Measurements from ENCODE around the gene TMEM127. TPM values are rescaled to one million over a fixed set of nuclear protein-coding genes. Genes with fewer than 3 reads are reported as not detected.
"Not testable (repeated sequence)": the region's sequence is repeated elsewhere in the genome, so short reads cannot be mapped to it uniquely, and the experiment has no call there.

Gene TMEM127
- total and polyA plus RNA-seq, 9 donors = 26.9 to 55.1 (median 46.3) TPM

DNA sequence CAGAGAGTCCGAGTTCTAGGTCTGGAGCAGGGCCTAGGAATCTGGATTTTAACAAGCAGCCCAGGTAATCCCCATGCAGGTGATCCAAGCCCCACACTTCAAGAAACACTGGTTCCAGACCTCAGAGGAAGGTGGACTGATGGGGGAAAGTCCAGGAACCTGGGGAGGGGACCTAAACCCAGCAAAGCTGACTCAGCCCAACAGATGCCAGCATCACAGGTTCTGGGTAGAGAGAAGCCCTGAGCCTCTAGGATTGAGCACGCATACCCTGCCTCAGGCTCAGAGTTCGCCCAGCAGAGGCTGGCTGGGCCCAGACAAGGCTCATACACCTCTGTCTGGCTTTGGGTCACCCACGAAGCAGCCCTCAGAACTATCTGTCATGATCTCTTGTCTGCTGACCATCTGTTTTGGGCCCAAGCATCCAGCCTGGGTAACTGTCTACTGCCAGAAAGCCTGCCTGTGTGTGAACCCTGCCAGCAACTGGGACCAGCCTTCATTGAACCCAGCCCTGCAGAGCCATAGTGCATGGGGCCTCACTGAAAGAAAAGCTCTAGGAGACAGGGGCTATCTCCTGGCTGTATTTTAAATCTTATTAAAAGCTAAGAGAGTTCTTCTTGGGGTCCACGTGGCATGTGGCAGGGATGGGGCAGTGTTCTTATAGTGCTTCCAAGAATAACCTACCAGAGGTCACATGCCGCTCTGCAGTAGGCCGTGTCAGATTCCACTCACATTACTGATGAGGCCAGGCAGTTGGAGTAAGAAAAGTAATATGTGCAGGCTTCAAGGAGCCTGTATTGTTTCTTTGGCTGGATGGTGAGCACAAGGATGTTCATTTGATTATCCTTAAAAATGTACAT, 7.4 kb downstream of the TMEM127 start:
- no peaks in the 10 kb centered on the region for H3K9me3 ChIP-seq
- no peak for DNase-seq
- 80 to 85% (median 81%) methylated on average over 7 of the region's 7 CpGs for WGBS, 3 donors
- TF ChIP-seq, protein P1, sequence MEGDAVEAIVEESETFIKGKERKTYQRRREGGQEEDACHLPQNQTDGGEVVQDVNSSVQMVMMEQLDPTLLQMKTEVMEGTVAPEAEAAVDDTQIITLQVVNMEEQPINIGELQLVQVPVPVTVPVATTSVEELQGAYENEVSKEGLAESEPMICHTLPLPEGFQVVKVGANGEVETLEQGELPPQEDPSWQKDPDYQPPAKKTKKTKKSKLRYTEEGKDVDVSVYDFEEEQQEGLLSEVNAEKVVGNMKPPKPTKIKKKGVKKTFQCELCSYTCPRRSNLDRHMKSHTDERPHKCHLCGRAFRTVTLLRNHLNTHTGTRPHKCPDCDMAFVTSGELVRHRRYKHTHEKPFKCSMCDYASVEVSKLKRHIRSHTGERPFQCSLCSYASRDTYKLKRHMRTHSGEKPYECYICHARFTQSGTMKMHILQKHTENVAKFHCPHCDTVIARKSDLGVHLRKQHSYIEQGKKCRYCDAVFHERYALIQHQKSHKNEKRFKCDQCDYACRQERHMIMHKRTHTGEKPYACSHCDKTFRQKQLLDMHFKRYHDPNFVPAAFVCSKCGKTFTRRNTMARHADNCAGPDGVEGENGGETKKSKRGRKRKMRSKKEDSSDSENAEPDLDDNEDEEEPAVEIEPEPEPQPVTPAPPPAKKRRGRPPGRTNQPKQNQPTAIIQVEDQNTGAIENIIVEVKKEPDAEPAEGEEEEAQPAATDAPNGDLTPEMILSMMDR (IDR thresholded peaks at IDR 0.05) = no peak
- no peak for TF ChIP-seq EP300 (IDR thresholded peaks at IDR 0.05)
- TF ChIP-seq POLR2A (IDR thresholded peaks at IDR 0.05) = no peak
- intact Hi-C loops (cut with DNase I) = loop anchor here in 1 of 4 donors (5.0 kb wide), 1 partner anchor 111 kb away; the partner anchor contains the start of gene DUSP2
- peak overlapping the region in 1 of 2 donors; percentile 81 for H3K27ac ChIP-seq
- no peaks in the 10 kb centered on the region for H3K36me3 ChIP-seq
- H3K4me3 ChIP-seq = no peak overlapping the region
- H3K27me3 ChIP-seq = no peaks in the 10 kb centered on the region
- H3K4me1 ChIP-seq (ENCODE audit: insufficient read depth) = peaks cover 17% of the 10 kb centered on the region

DNA sequence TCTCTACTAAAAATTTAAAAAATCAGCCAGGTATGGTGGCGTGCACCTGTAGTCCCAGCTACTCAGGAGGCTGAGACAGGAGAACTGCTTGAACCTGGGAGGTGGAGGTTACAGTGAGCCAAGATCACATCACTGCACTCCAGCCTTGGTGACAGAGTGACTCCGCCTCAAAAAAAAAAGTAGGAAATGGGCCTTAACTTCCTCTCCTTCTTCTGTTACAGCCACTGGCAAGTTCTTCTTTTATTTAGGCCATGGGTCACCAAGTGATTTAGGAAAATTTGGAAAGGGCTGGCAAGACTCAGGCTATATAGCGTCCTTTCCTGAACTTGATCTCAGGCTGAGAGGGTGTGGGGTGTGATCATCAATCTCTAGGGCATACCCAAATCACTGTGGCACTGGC, 8.1 kb downstream of the TMEM127 start:
- peak overlapping the region in 1 of 2 donors; percentile 81 for H3K27ac ChIP-seq
- intact Hi-C loops (cut with DNase I) = loop anchor here in 1 of 4 donors (5.0 kb wide), 1 partner anchor 110 kb away; the partner anchor contains the start of gene DUSP2
- H3K9me3 ChIP-seq, H3K27me3 ChIP-seq, DNase-seq, H3K4me3 ChIP-seq, H3K36me3 ChIP-seq: not testable (repeated sequence)
- WGBS, 3 donors = 88 to 97% (median 93%) methylated on average over 3 of the region's 3 CpGs
- H3K4me1 ChIP-seq (ENCODE audit: insufficient read depth) = peaks cover 17% of the 10 kb centered on the region

DNA sequence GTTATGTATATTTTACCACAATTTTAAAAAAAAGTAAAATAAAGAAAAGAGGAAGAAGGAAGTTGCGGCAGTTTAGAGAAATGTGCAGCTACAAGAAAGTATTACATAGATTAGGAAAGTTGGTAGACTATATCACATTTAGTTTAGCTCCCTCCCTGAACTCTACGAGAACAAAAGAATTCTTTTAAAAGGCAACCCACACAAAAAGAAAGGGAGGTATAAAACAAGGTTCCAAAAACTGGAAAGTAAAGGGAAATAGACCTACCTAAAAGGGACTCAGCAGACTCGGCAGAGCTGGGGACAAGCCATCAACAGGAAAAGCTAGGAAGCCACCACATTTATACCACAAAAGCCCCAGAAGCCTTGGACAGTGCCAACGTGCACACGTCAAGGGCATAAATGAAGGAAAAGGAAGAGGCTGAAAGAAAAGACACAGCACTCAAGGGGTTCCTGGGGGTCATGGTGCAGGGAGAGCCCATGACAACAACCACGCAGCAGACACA, 9.1 kb downstream of the TMEM127 start:
- H3K9me3 ChIP-seq = no peaks in the 10 kb centered on the region
- intact Hi-C loops (cut with DNase I) = loop anchor here in 1 of 4 donors (5.0 kb wide), 1 partner anchor 109 kb away; the partner anchor contains the start of gene DUSP2
- H3K4me1 ChIP-seq (ENCODE audit: insufficient read depth) = peaks cover 17% of the 10 kb centered on the region
- H3K27me3 ChIP-seq = no peaks in the 10 kb centered on the region
- 82 to 85% (median 83%) methylated on average over 6 of the region's 6 CpGs for WGBS, 3 donors
- no peak overlapping the region for H3K4me3 ChIP-seq
- H3K27ac ChIP-seq = no peak overlapping the region
- TF ChIP-seq, protein P1 (IDR thresholded peaks at IDR 0.05) = no peak
- no peak for TF ChIP-seq EP300 (IDR thresholded peaks at IDR 0.05)
- no peak for TF ChIP-seq POLR2A (IDR thresholded peaks at IDR 0.05)
- DNase-seq = no peak
- H3K36me3 ChIP-seq = no peaks in the 10 kb centered on the region

DNA sequence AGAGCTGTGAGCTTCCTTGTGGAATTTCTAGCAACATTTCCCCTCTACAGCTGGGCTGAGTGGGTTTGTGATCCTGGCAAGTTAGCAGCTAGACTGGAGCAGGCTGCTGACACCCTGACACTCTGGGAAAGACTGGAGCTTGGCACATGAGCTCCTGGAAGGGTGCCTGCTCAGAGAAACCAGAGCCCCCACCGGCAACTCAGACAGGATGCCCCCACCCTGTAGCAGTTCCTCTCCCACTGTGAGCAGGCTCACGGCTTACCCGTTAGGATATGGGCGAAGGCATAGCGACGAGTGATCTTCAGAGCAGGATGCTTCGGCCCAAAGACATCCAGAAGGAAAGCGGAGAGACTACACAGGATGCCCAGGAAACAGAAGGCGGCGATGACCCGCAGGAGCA, 11.2 kb downstream of the TMEM127 start:
- Histone ChIP-seq H3K9me3 (no peaks in the 10 kb centered on the region), H3K4me3 (no peak overlapping the region), H3K4me1 (ENCODE audit: insufficient read depth) (peaks cover 10% of the 10 kb centered on the region), H3K27me3 (no peaks in the 10 kb centered on the region), H3K36me3 (no peaks in the 10 kb centered on the region), H3K27ac (no peak overlapping the region)
- intact Hi-C loops (cut with DNase I) = no loop called here
- WGBS, 3 donors = 80 to 91% (median 84%) methylated on average over 11 of the region's 11 CpGs
- TF ChIP-seq EP300 (IDR thresholded peaks at IDR 0.05) (no peak), POLR2A (IDR thresholded peaks at IDR 0.05) (no peak)
- TF ChIP-seq, protein P1 (IDR thresholded peaks at IDR 0.05) = no peak
- no peak for DNase-seq

DNA sequence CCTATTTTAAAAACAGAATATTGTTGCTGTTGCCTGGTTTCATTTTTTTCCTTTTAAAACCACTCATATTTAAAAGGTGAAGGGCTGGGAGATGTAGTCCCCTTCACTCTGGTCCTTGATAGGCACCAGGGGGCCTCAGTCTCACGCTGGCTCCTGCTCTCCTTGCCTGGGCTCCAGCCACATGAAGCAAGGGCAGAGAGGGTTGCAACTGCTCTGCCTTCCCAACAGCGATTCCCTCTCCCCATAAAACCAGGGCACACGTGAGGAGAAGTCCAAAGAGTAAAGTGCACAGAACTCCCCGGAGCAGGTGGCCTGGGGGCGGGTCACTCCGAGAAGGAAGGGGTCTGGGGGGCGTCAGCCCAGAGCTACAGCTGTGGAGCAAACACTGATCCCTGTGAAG, 12.8 kb downstream of the TMEM127 start:
- 61 to 74% (median 71%) methylated on average over 7 of the region's 7 CpGs for WGBS, 3 donors
- DNase-seq = no peak
- Histone ChIP-seq H3K4me3 (no peak overlapping the region), H3K4me1 (ENCODE audit: insufficient read depth) (peaks cover 7% of the 10 kb centered on the region), H3K27ac (no peak overlapping the region), H3K27me3 (no peaks in the 10 kb centered on the region), H3K36me3 (no peaks in the 10 kb centered on the region), H3K9me3 (no peaks in the 10 kb centered on the region)
- TF ChIP-seq EP300 (IDR thresholded peaks at IDR 0.05) (no peak), POLR2A (IDR thresholded peaks at IDR 0.05) (no peak)
- TF ChIP-seq, protein P1 (IDR thresholded peaks at IDR 0.05) = no peak
- intact Hi-C loops (cut with DNase I) = no loop called here

Data from ovary (tissue), 9 donors.